Ovary (tissue), 9 donors: Measurements from ENCODE around the gene ZNF76. TPM values are rescaled to one million over a fixed set of nuclear protein-coding genes. Genes with fewer than 3 reads are reported as not detected.

Experiments used
- DNase-seq, 5 donors: peaks; one replicate each; pipeline ENCODE4 v3.0.0-alpha.2; 2019 to 2020
- H3K27ac ChIP-seq, 2 donors: fragments of 200-600 bp; one replicate each; pipeline versions ENCODE4 v1.5.1 to v1.8.0; 2019 to 2022
- H3K27me3 ChIP-seq: fragments of 200-600 bp; one replicate; pipeline ENCODE4 v1.8.0; 2022
- H3K36me3 ChIP-seq: fragments of 200-600 bp; sonication (generic); one replicate; pipeline ENCODE4 v1.5.1; 2019
- H3K4me1 ChIP-seq: one replicate; pipeline ENCODE4 v1.8.1; 2013; ENCODE audit warnings: mild to moderate bottlenecking, moderate library complexity; ENCODE audit not compliant: insufficient read depth
- H3K4me3 ChIP-seq: fragments of 200-600 bp; sonication (generic); one replicate; pipeline ENCODE4 v1.5.1; 2017
- H3K9me3 ChIP-seq, 2 donors: fragments of 200-600 bp in 1 of 2; sonication (generic) in 1 of 2; one replicate each; pipeline versions ENCODE4 v1.5.1 to v1.8.1; 2013 to 2019; ENCODE audit warnings: mild to moderate bottlenecking in 1 of 2, moderate library complexity in 1 of 2
- CTCF ChIP-seq, 3 donors: fragments of 450-650 bp in 2 of 3; fragments of 200-600 bp in 1 of 3; IDR thresholded peaks; one replicate each; pipeline versions ENCODE4 v1.5.1 to v1.8.0; 2016 to 2022; ENCODE audit warnings: antibody characterized with exemption in 3 of 3, mild to moderate bottlenecking in 1 of 3
- EP300 ChIP-seq: sonication (generic); formaldehyde crosslinking; IDR thresholded peaks from one replicate; pipeline ENCODE4 v1.6.1; 2017; ENCODE audit warnings: antibody characterized with exemption
- POLR2A ChIP-seq: fragments of 450-650 bp; IDR thresholded peaks from one replicate; pipeline ENCODE4 v1.6.1; 2017; ENCODE audit warnings: antibody characterized with exemption, mild to moderate bottlenecking, moderate library complexity
- WGBS, 3 donors: extraction: QIAGEN DNeasy Blood & Tissue Kit in 1 of 3; methylation state at CpG; one replicate each; pipeline versions ENCODE4 v1.1.5 to v1.1.7; 2013 to 2017; 5-methylcytosine and 5-hydroxymethylcytosine counted together
- intact Hi-C, 4 donors: fragments of 100-400 bp; cut with DNase I; formaldehyde crosslinking; loops; one replicate each; pipeline versions ENCODE4 v1.11.0 to v1.15.1; 2022 to 2023
- polyA plus RNA-seq, 2 donors: library from polyadenylated mRNA; stranded (reverse); fragments of 200-250 nt in 1 of 2; fragments of 350-450 nt in 1 of 2; fragmentation: Illumina TruSeq in 1 of 2; extraction: RNeasy Lipid Tissue Mini Kit (QIAGEN cat#74804) in 1 of 2; gene quantifications; one replicate each; pipeline ENCODE4 v1.2.3, GENCODE V29; 2013 to 2014
- total RNA-seq, 7 donors: library from RNA; depleted of rRNA in 2 of 7; stranded (reverse); fragments of >200 nt in 2 of 7; fragmentation: NEBNext Ultra II Directional in 3 of 7; extraction: Animal tissue kit (Norgen Biotek cat#: 25700) in 3 of 7; gene quantifications; one replicate each; pipeline versions ENCODE4 v1.1.0 to v1.2.4, GENCODE V29; 2016 to 2023
- donor health status: DM: no; HTN: no; CAD: no; lungs with moderate emphysema.
- donor health status: DM: no; HTN: no; CAD: no.
- donor health status: Bipolar disorder and iron deficiency.
- donor health status: DM: yes; HTN: yes; CAD: no.
- donor health status: DM: no; HTN: no; CAD: no.
- donor health status: DM: yes; HTN: yes; CAD: no.

Gene ZNF76
- total and polyA plus RNA-seq, 9 donors: 17.0 to 55.0 (median 42.8) TPM

- peaks cover under 1% of the 10 kb centered on the region for H3K4me1 ChIP-seq
These were observed 6.0 kb downstream of the ZNF76 start for GRCh38 chr6:35265523-35265922.

GRCh38 chr6:35267446-35267845 lies 7.9 kb downstream of the ZNF76 start:
- H3K9me3 ChIP-seq: no peaks in the 10 kb centered on the region
- no peaks in the 10 kb centered on the region for H3K36me3 ChIP-seq
- H3K4me1 ChIP-seq: no peaks in the 10 kb centered on the region
- no peak overlapping the region for H3K4me3 ChIP-seq
- DNase-seq: no peak
- TF ChIP-seq POLR2A (no peak), EP300 (no peak), CTCF (IDR thresholded peaks at IDR 0.05) (no peak)
- H3K27me3 ChIP-seq: no peaks in the 10 kb centered on the region
- intact Hi-C loops: no loop called here
- WGBS, 3 donors: 86 to 94% (median 90%) methylated on average over 8 of the region's 8 CpGs
- no peak overlapping the region for H3K27ac ChIP-seq

More at GRCh38 chr6:35265523-35265922, 6.0 kb downstream of the ZNF76 start:
- Histone ChIP-seq H3K27ac (no peak overlapping the region), H3K4me3 (no peak overlapping the region), H3K36me3 (no peaks in the 10 kb centered on the region), H3K9me3 (no peaks in the 10 kb centered on the region), H3K27me3 (no peaks in the 10 kb centered on the region)
- no peak for TF ChIP-seq POLR2A
- no peak for TF ChIP-seq CTCF (IDR thresholded peaks at IDR 0.05)
- TF ChIP-seq EP300: no peak
- DNase-seq: no peak
- intact Hi-C loops: no loop called here
- WGBS, 3 donors: 87 to 92% (median 92%) methylated on average over 2 of the region's 2 CpGs

DNA sequence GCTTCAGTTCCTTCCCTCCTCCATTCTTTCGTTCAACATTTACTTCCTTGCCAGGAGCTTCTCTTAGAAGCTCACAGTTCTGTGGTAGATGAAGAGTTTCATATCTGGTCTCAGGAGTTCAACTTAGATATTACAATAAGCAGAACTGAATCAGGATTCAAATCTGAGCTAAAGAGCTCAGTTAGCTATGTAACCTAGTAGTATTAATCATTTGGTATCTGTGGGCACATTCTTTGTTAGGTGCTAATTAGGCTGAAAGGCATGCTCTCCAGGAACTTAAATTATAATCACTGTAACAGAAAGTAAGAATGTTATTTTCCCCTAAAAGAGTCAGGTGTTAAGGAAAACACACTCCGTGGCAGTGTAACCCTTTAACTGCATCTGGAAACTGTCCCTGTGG lies 8.4 kb downstream of the ZNF76 start:
- intact Hi-C loops: no loop called here
- no peaks in the 10 kb centered on the region for H3K27me3 ChIP-seq
- no peak overlapping the region for H3K27ac ChIP-seq
- DNase-seq: no peak
- WGBS, 3 donors: 39 to 44% (median 41%) methylated on average over 2 of the region's 2 CpGs
- no peak overlapping the region for H3K4me3 ChIP-seq
- no peaks in the 10 kb centered on the region for H3K4me1 ChIP-seq
- no peak for TF ChIP-seq EP300
- no peaks in the 10 kb centered on the region for H3K36me3 ChIP-seq
- H3K9me3 ChIP-seq: no peaks in the 10 kb centered on the region

DNA sequence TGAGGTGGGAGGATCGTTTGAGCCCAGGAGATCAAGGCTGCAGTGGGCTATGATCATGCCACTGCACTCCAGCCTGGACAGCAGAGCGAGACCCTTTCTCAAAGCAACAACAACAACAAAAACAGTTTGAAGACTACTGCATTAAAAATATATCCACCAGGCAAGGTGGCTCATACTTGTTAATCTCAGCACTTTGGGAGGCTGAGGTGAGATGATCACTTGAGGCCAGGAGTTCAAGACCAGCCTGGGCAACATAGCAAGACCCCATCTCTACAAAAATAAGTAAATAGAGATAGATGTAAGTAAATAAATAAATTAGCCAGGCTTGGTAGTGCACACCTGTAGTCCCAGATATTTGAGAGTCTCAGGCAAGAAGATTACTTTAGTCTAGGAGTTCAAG lies 12.5 kb downstream of the ZNF76 start:
- 92 to 96% (median 95%) methylated on average over 2 of the region's 2 CpGs for WGBS, 3 donors
- TF ChIP-seq CTCF (IDR thresholded peaks at IDR 0.05) (no peak), POLR2A (no peak), EP300 (no peak)
- H3K4me3 ChIP-seq: no peak overlapping the region
- peaks cover 5% of the 10 kb centered on the region for H3K4me1 ChIP-seq
- intact Hi-C loops: no loop called here
- no peaks in the 10 kb centered on the region for H3K36me3 ChIP-seq
- no peaks in the 10 kb centered on the region for H3K9me3 ChIP-seq
- no peak overlapping the region for H3K27ac ChIP-seq
- no peak for DNase-seq
- H3K27me3 ChIP-seq: no peaks in the 10 kb centered on the region

DNA sequence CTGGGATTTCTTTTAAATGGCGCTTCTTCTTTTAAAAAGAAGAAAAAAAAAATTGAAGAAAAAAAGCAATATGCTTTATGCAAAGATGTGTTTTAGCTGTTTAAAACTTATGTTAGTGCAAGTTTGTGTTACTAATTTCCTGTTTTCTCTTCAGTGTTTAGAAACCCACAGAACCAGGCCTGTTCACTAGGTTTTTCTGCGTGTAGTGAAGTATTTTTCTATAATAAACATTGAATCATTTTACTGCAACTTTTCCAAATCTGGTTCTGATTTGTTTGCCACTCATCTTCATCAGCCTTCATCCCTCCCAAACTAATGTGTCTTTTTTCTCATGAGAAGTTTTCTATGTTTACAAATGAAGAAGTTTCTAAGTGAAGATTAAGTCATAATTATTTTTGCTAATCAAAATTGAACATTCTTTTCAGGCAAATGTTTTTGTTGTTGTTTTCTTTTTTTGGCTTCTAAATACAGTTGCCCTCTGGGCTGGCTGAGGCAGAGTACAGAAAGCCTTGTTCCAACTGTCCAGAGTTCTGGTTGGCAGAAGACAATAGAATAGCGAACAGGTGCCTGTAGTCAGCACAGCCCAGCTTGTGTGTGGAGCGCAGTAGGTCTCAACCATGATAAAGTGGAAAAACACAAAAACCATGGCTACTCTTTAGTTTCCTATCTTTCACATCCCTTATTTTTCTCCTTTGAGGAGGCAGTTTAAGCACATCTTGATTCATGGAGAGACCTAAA lies 14.5 kb downstream of the ZNF76 start:
- H3K9me3 ChIP-seq: no peaks in the 10 kb centered on the region
- no peak for DNase-seq
- H3K36me3 ChIP-seq: no peaks in the 10 kb centered on the region
- no peak overlapping the region for H3K4me3 ChIP-seq
- H3K4me1 ChIP-seq: peaks cover 5% of the 10 kb centered on the region
- H3K27me3 ChIP-seq: no peaks in the 10 kb centered on the region
- intact Hi-C loops: no loop called here
- no peak overlapping the region for H3K27ac ChIP-seq
- 53 to 70% (median 69%) methylated on average over 4 of the region's 4 CpGs for WGBS, 3 donors
- TF ChIP-seq CTCF (IDR thresholded peaks at IDR 0.05) (no peak), EP300 (no peak), POLR2A (no peak)
